ENCODE data around the gene ARHGAP31. TPM values are rescaled to one million over a fixed set of nuclear protein-coding genes. Genes with fewer than 3 reads are reported as not detected.

Gene ARHGAP31
- total RNA-seq, 1 experiment from 2014 or later, result 7.2 TPM

DNA sequence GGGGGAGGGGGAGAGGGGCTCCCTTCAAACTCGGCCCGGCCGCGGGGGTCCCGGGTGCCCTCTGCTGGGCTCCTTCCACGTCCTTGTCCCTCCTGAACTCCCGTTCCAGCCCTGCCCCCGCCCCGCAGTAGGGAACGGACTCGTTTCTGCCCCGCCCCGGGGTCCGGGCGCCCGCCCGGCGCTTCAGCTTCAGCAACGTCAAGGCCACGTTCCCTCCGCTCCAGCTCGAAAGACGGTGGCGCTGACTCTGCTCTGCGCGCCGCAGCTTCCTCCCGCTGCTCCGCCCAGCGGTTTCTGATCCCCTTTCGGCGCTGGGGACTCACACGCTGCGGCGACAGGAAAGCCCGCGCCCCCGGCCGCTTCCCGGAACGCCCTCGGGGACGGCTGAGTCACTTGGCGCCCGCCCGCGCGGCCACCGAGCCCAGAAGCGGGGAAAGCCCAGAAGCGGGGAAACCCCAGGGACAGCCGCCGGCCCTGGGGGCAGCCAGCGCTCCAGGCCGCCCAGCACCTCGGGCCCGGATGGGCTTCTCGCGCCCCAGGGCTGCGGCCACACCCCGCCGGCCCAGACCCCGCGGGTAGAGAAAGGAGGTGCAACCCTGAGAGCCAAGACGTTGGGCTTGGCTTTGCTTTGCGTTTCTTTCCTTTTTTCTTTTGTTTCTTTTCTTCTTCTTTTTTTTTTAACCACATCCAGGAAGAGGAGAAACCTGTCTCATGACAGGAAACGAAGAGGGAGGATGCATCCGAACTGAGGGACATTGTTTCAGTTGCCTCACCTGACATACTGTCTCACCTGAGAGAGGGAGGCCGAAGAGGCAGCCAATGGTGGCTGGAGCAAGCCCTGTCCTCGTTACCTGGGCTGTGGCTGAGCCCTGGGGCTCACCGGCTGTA is 28.9 kb downstream of the ARHGAP31 start (continued):
- TF ChIP-seq, protein P1, sequence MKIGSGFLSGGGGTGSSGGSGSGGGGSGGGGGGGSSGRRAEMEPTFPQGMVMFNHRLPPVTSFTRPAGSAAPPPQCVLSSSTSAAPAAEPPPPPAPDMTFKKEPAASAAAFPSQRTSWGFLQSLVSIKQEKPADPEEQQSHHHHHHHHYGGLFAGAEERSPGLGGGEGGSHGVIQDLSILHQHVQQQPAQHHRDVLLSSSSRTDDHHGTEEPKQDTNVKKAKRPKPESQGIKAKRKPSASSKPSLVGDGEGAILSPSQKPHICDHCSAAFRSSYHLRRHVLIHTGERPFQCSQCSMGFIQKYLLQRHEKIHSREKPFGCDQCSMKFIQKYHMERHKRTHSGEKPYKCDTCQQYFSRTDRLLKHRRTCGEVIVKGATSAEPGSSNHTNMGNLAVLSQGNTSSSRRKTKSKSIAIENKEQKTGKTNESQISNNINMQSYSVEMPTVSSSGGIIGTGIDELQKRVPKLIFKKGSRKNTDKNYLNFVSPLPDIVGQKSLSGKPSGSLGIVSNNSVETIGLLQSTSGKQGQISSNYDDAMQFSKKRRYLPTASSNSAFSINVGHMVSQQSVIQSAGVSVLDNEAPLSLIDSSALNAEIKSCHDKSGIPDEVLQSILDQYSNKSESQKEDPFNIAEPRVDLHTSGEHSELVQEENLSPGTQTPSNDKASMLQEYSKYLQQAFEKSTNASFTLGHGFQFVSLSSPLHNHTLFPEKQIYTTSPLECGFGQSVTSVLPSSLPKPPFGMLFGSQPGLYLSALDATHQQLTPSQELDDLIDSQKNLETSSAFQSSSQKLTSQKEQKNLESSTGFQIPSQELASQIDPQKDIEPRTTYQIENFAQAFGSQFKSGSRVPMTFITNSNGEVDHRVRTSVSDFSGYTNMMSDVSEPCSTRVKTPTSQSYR (CRISPR knock-in tag; IDR thresholded peaks at IDR 0.05), result no peak
- TF ChIP-seq FOXK1 (CRISPR knock-in tag; IDR thresholded peaks at IDR 0.05), result peak; percentile 38; the same call in 1 of the 2 replicates

DNA sequence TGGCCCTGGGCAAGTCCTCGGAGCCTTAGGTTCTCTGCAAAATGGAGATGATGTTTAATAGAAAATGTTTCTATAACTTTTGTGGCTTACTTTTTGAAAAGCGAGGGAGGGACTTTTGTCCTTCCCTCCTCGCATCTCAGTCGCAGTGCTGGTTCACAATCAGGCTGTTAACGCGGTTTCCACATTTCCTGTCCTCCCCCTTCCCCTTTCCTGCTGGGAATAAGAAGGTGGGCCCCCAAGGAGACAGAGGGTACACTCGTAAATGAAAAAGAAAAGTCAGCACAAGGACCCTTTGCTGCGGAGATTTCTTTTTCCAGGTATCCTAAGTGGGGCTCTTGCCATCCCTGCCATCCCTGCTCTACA is 29.5 kb downstream of the ARHGAP31 start:
- Mint-ChIP-seq H3K27me3 (ENCODE audit: low read depth) (no peaks in the 10 kb centered on the region), H3K9me3 (no peaks in the 10 kb centered on the region), H3K4me3 (peak overlapping the region; percentile 83), H3K36me3 (no peaks in the 10 kb centered on the region), H3K4me1 (peaks cover 60% of the 10 kb centered on the region), H3K27ac (peak overlapping the region; percentile 98)
- POLR2A ChIA-PET, result no interaction called here
- CTCF ChIA-PET, result no interaction called here
- ATAC-seq, result peak; percentile 5
- TF ChIP-seq, protein P2, sequence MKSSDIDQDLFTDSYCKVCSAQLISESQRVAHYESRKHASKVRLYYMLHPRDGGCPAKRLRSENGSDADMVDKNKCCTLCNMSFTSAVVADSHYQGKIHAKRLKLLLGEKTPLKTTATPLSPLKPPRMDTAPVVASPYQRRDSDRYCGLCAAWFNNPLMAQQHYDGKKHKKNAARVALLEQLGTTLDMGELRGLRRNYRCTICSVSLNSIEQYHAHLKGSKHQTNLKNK (CRISPR knock-in tag; IDR thresholded peaks at IDR 0.05), result no peak
- TF ChIP-seq ZNF232 (CRISPR knock-in tag; IDR thresholded peaks at IDR 0.05) (0 out of 2 replicates have a peak, but pooled peaks have one; percentile 59), ZNF219 (CRISPR knock-in tag; IDR thresholded peaks at IDR 0.05; ENCODE audit: borderline replicate concordance) (no peak)
- TF ChIP-seq, protein P3, sequence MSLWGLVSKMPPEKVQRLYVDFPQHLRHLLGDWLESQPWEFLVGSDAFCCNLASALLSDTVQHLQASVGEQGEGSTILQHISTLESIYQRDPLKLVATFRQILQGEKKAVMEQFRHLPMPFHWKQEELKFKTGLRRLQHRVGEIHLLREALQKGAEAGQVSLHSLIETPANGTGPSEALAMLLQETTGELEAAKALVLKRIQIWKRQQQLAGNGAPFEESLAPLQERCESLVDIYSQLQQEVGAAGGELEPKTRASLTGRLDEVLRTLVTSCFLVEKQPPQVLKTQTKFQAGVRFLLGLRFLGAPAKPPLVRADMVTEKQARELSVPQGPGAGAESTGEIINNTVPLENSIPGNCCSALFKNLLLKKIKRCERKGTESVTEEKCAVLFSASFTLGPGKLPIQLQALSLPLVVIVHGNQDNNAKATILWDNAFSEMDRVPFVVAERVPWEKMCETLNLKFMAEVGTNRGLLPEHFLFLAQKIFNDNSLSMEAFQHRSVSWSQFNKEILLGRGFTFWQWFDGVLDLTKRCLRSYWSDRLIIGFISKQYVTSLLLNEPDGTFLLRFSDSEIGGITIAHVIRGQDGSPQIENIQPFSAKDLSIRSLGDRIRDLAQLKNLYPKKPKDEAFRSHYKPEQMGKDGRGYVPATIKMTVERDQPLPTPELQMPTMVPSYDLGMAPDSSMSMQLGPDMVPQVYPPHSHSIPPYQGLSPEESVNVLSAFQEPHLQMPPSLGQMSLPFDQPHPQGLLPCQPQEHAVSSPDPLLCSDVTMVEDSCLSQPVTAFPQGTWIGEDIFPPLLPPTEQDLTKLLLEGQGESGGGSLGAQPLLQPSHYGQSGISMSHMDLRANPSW (CRISPR knock-in tag; conservative IDR thresholded peaks at IDR 0.05; ENCODE audit: low read depth), result no peak
- TF ChIP-seq, protein P4, sequence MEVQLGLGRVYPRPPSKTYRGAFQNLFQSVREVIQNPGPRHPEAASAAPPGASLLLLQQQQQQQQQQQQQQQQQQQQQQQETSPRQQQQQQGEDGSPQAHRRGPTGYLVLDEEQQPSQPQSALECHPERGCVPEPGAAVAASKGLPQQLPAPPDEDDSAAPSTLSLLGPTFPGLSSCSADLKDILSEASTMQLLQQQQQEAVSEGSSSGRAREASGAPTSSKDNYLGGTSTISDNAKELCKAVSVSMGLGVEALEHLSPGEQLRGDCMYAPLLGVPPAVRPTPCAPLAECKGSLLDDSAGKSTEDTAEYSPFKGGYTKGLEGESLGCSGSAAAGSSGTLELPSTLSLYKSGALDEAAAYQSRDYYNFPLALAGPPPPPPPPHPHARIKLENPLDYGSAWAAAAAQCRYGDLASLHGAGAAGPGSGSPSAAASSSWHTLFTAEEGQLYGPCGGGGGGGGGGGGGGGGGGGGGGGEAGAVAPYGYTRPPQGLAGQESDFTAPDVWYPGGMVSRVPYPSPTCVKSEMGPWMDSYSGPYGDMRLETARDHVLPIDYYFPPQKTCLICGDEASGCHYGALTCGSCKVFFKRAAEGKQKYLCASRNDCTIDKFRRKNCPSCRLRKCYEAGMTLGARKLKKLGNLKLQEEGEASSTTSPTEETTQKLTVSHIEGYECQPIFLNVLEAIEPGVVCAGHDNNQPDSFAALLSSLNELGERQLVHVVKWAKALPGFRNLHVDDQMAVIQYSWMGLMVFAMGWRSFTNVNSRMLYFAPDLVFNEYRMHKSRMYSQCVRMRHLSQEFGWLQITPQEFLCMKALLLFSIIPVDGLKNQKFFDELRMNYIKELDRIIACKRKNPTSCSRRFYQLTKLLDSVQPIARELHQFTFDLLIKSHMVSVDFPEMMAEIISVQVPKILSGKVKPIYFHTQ (CRISPR knock-in tag; IDR thresholded peaks at IDR 0.05), result no peak
- TF ChIP-seq, protein P1 (CRISPR knock-in tag; IDR thresholded peaks at IDR 0.05), result peak; percentile 48; the same call in 1 of the 2 replicates
- TF ChIP-seq, protein P5, sequence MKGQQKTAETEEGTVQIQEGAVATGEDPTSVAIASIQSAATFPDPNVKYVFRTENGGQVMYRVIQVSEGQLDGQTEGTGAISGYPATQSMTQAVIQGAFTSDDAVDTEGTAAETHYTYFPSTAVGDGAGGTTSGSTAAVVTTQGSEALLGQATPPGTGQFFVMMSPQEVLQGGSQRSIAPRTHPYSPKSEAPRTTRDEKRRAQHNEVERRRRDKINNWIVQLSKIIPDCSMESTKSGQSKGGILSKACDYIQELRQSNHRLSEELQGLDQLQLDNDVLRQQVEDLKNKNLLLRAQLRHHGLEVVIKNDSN (CRISPR knock-in tag; IDR thresholded peaks at IDR 0.05), result no peak
- no peak for DNase-seq (ENCODE audit: low spot score)

Measured in WTC11 (cell line).